RWPE2 (cell line): ENCODE results near the gene LARGE1.
A peak's percentile ranks its signal among the peaks of the same experiment; 100 is the strongest.

Source experiments
- ATAC-seq: fragments of 200-7000 bp; cut with Tn5 transposase; 3 replicates; pipeline ENCODE4 v1.9.1; 2021; ENCODE audit warnings: low read depth
- DNase-seq: peaks from one replicate; pipeline ENCODE4 v3.0.0-alpha.2; 2020; ENCODE audit warnings: low spot score
- H3K27ac ChIP-seq: fragments of 450-650 bp; 2 replicates; pipeline ENCODE4 v1.5.1; 2017; ENCODE audit warnings: mild to moderate bottlenecking; ENCODE audit not compliant: poor library complexity, severe bottlenecking
- H3K27me3 ChIP-seq: fragments of 250-450 bp; sonication (Bioruptor Pico); 2 replicates; pipeline ENCODE4 v1.5.1; 2021; ENCODE audit warnings: mild to moderate bottlenecking, moderate library complexity; ENCODE audit not compliant: insufficient read depth, poor library complexity, severe bottlenecking
- H3K36me3 ChIP-seq: fragments of 250-450 bp; sonication (Bioruptor Pico); 2 replicates; pipeline ENCODE4 v1.5.1; 2020; ENCODE audit warnings: low read depth, mild to moderate bottlenecking, moderate library complexity
- H3K4me1 ChIP-seq: fragments of 250-450 bp; sonication (Bioruptor Pico); 2 replicates; pipeline ENCODE4 v1.5.1; 2021; ENCODE audit warnings: mild to moderate bottlenecking, moderate library complexity; ENCODE audit not compliant: insufficient read depth, poor library complexity, severe bottlenecking
- H3K4me3 ChIP-seq: fragments of 250-450 bp; sonication (Bioruptor Pico); 2 replicates; pipeline ENCODE4 v1.5.1; 2021; ENCODE audit warnings: mild to moderate bottlenecking, moderate library complexity; ENCODE audit not compliant: severe bottlenecking
- H3K9me3 ChIP-seq: fragments of 250-450 bp; sonication (Bioruptor Pico); 2 replicates; pipeline ENCODE4 v1.5.1; 2021; ENCODE audit warnings: mild to moderate bottlenecking, moderate library complexity; ENCODE audit not compliant: severe bottlenecking
- CTCF ChIP-seq: fragments of 450-650 bp; IDR thresholded peaks from one replicate; pipeline ENCODE4 v1.5.1; 2017; ENCODE audit warnings: mild to moderate bottlenecking, moderate library complexity; ENCODE audit not compliant: poor library complexity, severe bottlenecking

The LARGE1 gene

DNA sequence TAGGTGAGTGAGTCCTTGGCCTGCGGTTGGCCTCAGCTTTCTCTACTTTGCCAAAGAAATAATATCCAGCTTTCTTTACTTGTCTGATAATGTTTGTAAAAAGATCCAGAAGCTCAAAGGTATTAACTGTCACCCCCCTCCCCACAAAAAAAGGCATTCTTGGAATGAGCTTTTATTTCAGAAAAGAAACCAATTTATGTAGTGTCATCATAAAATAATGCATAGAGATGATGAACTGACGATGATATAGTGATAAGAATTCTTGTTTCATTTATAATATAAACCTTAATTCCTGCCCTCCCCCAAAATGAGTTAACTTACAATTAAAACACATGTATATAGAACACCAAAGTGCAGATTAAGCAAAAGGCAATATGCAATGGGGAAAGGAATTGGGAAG lies 191.4 kb downstream of the LARGE1 start:
- no peak overlapping the region for H3K4me3 ChIP-seq
- H3K9me3 ChIP-seq: no peaks in the 10 kb centered on the region
- no peaks in the 10 kb centered on the region for H3K36me3 ChIP-seq
- TF ChIP-seq CTCF: no peak
- H3K4me1 ChIP-seq: no peaks in the 10 kb centered on the region
- H3K27ac ChIP-seq: no peak overlapping the region
- ATAC-seq (no peak), DNase-seq (no peak)
- no peaks in the 10 kb centered on the region for H3K27me3 ChIP-seq

- H3K27ac ChIP-seq: no peak overlapping the region
- no peaks in the 10 kb centered on the region for H3K9me3 ChIP-seq
- no peak overlapping the region for H3K4me3 ChIP-seq
- no peaks in the 10 kb centered on the region for H3K27me3 ChIP-seq
- no peaks in the 10 kb centered on the region for H3K36me3 ChIP-seq
- DNase-seq (no peak), ATAC-seq (peak; percentile 56; the same call in 2 of the 3 replicates)
- no peaks in the 10 kb centered on the region for H3K4me1 ChIP-seq
- no peak for TF ChIP-seq CTCF
Observed at GRCh38 chr22:33726294-33726734, 194.0 kb downstream of the LARGE1 start.

GRCh38 chr22:33723915-33724314 lies 196.4 kb downstream of the LARGE1 start:
- DNase-seq (no peak), ATAC-seq (no peak)
- Histone ChIP-seq H3K27me3 (no peaks in the 10 kb centered on the region), H3K36me3 (no peaks in the 10 kb centered on the region), H3K27ac (no peak overlapping the region), H3K4me1 (no peaks in the 10 kb centered on the region), H3K9me3 (no peaks in the 10 kb centered on the region), H3K4me3 (no peak overlapping the region)
- no peak for TF ChIP-seq CTCF

DNA sequence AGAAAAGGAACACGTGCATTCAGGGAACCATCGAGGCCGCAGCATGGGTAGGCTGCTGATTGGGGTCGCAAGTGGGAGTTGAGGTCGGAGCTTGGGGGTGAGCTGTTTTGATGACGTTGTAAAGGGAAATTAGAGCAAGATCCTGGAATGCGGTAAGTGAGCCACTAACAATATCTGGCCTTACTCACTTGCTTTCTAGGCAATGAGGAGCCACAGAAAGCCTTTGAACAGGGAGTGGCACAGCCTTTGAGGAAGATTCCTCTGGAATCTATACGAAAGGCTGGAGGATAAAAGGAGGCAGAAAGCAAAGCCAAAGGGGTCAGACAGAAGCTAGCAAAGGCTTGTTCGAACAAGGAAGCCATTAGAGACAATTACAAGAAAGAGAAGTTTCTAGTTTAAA lies 197.5 kb downstream of the LARGE1 start:
- Histone ChIP-seq H3K4me3 (no peak overlapping the region), H3K27me3 (no peaks in the 10 kb centered on the region)
- no peak for TF ChIP-seq CTCF

DNA sequence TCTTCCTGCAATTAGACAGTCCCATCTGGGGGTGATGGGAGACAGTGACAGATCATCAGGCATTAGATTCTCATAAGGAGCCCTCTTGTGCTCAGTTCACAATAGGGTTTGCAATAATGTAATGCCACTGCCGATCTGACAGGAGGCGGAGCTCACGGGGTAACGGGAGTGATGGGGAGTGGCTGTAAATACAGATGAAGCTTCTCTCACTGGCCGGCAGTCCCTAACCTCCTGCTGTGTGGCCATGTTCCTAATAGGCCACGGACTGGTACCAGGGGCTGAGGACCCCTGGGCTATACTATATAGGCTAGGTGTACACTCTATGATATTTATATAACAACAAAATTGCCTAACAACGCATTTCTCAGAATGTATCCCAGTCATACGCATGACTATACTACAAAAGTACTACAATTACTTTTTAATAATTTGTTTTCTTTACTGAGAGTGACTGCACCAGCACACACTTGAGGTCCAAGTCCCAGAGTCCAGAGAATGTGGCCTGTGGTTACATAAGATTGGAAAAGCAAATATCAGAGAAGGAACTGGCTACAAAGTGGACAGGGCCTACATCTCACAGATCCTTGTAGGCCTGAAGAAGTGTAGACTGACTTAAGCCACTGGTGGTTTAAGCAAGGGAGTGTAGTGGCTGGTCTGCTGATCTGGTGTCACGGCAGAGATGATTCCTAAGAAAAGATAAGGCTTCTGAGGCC lies 200.0 kb downstream of the LARGE1 start:
- Histone ChIP-seq H3K36me3 (no peaks in the 10 kb centered on the region), H3K9me3 (no peaks in the 10 kb centered on the region), H3K4me3 (no peak overlapping the region), H3K27me3 (no peaks in the 10 kb centered on the region), H3K27ac (no peak overlapping the region), H3K4me1 (no peaks in the 10 kb centered on the region)
- TF ChIP-seq CTCF: no peak
- ATAC-seq: no peak
- DNase-seq: no peak

More for the DNA sequence above, 197.5 kb downstream of the LARGE1 start:
- H3K27ac ChIP-seq: no peak overlapping the region
- H3K4me1 ChIP-seq: no peaks in the 10 kb centered on the region
- H3K36me3 ChIP-seq: no peaks in the 10 kb centered on the region
- ATAC-seq: no peak
- H3K9me3 ChIP-seq: no peaks in the 10 kb centered on the region
- DNase-seq: no peak
